ENCODE measurements around the gene CLSTN2.

- TF ChIP-seq CTCF (IDR thresholded peaks at IDR 0.05; ENCODE audit: low read depth, low read length, missing input control) (no peak), JUND (IDR thresholded peaks at IDR 0.05) (no peak), SP1 (IDR thresholded peaks at IDR 0.05) (no peak), RAD21 (IDR thresholded peaks at IDR 0.05) (no peak), NR2F2 (IDR thresholded peaks at IDR 0.05) (no peak), MAX (IDR thresholded peaks at IDR 0.05) (no peak), ATF3 (IDR thresholded peaks at IDR 0.05) (no peak), GABPA (IDR thresholded peaks at IDR 0.05 in 1 of 2, conservative IDR thresholded peaks at IDR 0.05 in 1 of 2) (no peak), YY1 (IDR thresholded peaks at IDR 0.05) (no peak), EGR1 (IDR thresholded peaks at IDR 0.05; ENCODE audit: low read depth in 2 of 2) (no peak), FOXA1 (IDR thresholded peaks at IDR 0.05) (no peak), REST (IDR thresholded peaks at IDR 0.05) (no peak), RXRA (IDR thresholded peaks at IDR 0.05) (no peak)
Measured at GRCh38 chr3:140223631-140224030, 288.6 kb downstream of the CLSTN2 start.
